GM18507 (cell line): ENCODE data around the gene BMERB1.

Experiments used
- DNase-seq: peaks from one replicate; pipeline ENCODE4 v3.0.0; 2011; ENCODE audit warnings: low read depth; ENCODE audit not compliant: insufficient read length; ENCODE audit errors: extremely low spot score
- FAIRE-seq: peaks from 2 replicates; lab custom pipeline; 2011; peaks lifted over from hg19 to GRCh38; lab: Jason Lieb, UNC

Gene BMERB1

GRCh38 chr16:15620611-15621195, 186.3 kb downstream of the BMERB1 start:
- no peak for FAIRE-seq
- no peak for DNase-seq

- DNase-seq (no peak), FAIRE-seq (no peak)
Measured at GRCh38 chr16:15621456-15621855, 187.1 kb downstream of the BMERB1 start.

GRCh38 chr16:15621889-15622288, 187.5 kb downstream of the BMERB1 start:
- FAIRE-seq: no peak
- no peak for DNase-seq

GRCh38 chr16:15631730-15632409, 197.5 kb downstream of the BMERB1 start:
- DNase-seq: no peak
- FAIRE-seq: no peak

- FAIRE-seq (no peak), DNase-seq (no peak)
Measured at GRCh38 chr16:15635926-15636325, 201.5 kb downstream of the BMERB1 start.

- FAIRE-seq (peak; percentile 88), DNase-seq (no peak)
Measured at GRCh38 chr16:15636392-15636873, 202.0 kb downstream of the BMERB1 start.
